Vagina (tissue), 2 donors: ENCODE measurements around the gene CCDC197. TPM values are rescaled to one million over a fixed set of nuclear protein-coding genes. Genes with fewer than 3 reads are reported as not detected.

Source experiments
- DNase-seq, 2 donors: peaks; one replicate each; pipeline ENCODE4 v3.0.0-alpha.2; 2017; ENCODE audit errors: extremely low spot score in 2 of 2
- H3K27ac ChIP-seq: fragments of 200-600 bp; sonication (generic); one replicate; pipeline ENCODE4 v1.5.1; 2019
- H3K27me3 ChIP-seq: fragments of 200-600 bp; sonication (generic); one replicate; pipeline ENCODE4 v1.5.1; 2019
- H3K36me3 ChIP-seq, 2 donors: fragments of 200-600 bp; sonication (generic); one replicate each; pipeline ENCODE4 v1.5.1; 2017 to 2019
- H3K4me1 ChIP-seq: fragments of 200-600 bp; sonication (generic); one replicate; pipeline ENCODE4 v1.5.1; 2019
- H3K4me3 ChIP-seq, 2 donors: fragments of 200-600 bp; sonication (generic); 1 replicate in 1 of 2; 2 replicates in 1 of 2; pipeline ENCODE4 v1.5.1; 2016 to 2019
- H3K9me3 ChIP-seq: fragments of 200-600 bp; sonication (generic); one replicate; pipeline ENCODE4 v1.5.1; 2019
- CTCF ChIP-seq, 3 experiments: fragments of 450-650 bp in 2 of 3; fragments of 200-600 bp in 1 of 3; sonication (generic) in 1 of 3; IDR thresholded peaks; one replicate each; pipeline ENCODE4 v1.5.1; 2017 to 2019; ENCODE audit warnings: antibody characterized with exemption in 3 of 3, mild to moderate bottlenecking in 2 of 3, moderate library complexity in 2 of 3
- POLR2A ChIP-seq, 2 donors: fragments of 450-650 bp; IDR thresholded peaks; one replicate each; pipeline ENCODE4 v1.6.1; 2017; ENCODE audit warnings: antibody characterized with exemption in 2 of 2, mild to moderate bottlenecking in 2 of 2, moderate library complexity in 2 of 2
- POLR2AphosphoS5 ChIP-seq, 2 donors: sonication (generic); formaldehyde crosslinking; IDR thresholded peaks; one replicate each; pipeline ENCODE4 v1.9.0; 2017; ENCODE audit warnings: antibody characterized with exemption in 2 of 2, mild to moderate bottlenecking in 2 of 2, low read depth in 1 of 2; ENCODE audit not compliant: insufficient read depth in 1 of 2
- intact Hi-C: fragments of 100-400 bp; cut with DNase I; formaldehyde crosslinking; loops from one replicate; pipeline ENCODE4 v1.15.1; 2023
- total RNA-seq: library from RNA; depleted of rRNA; stranded (reverse); fragments of >200 nt; gene quantifications from one replicate; pipeline ENCODE4 v1.2.3, GENCODE V29; 2016

Gene CCDC197
- total RNA-seq, 1 donor from 2014 or later: not detected

- intact Hi-C loops: no loop called here
- DNase-seq: no peak
- Histone ChIP-seq H3K4me1 (peaks cover 5% of the 10 kb centered on the region), H3K27me3 (no peaks in the 10 kb centered on the region), H3K36me3 (no peaks in the 10 kb centered on the region), H3K27ac (no peak overlapping the region), H3K4me3 (no peak overlapping the region), H3K9me3 (no peaks in the 10 kb centered on the region)
- TF ChIP-seq POLR2AphosphoS5 (IDR thresholded peaks at IDR 0.05; ENCODE audit: insufficient read depth in 1 of 2, low read depth in 1 of 2): no peak
- TF ChIP-seq CTCF (IDR thresholded peaks at IDR 0.05): no peak
- no peak for TF ChIP-seq POLR2A (IDR thresholded peaks at IDR 0.05)
Observed at GRCh38 chr14:94031883-94032279, 34.8 kb downstream of the CCDC197 start.

GRCh38 chr14:94034886-94035285 is 37.8 kb downstream of the CCDC197 start:
- no peaks in the 10 kb centered on the region for H3K27me3 ChIP-seq
- no peak overlapping the region for H3K4me3 ChIP-seq
- TF ChIP-seq POLR2AphosphoS5 (IDR thresholded peaks at IDR 0.05; ENCODE audit: insufficient read depth in 1 of 2, low read depth in 1 of 2) (no peak), POLR2A (IDR thresholded peaks at IDR 0.05) (no peak), CTCF (IDR thresholded peaks at IDR 0.05) (no peak)
- H3K27ac ChIP-seq: no peak overlapping the region
- H3K36me3 ChIP-seq: no peaks in the 10 kb centered on the region
- DNase-seq: no peak
- H3K4me1 ChIP-seq: no peaks in the 10 kb centered on the region
- intact Hi-C loops: no loop called here
- H3K9me3 ChIP-seq: no peaks in the 10 kb centered on the region

GRCh38 chr14:94036313-94037167 is 39.4 kb downstream of the CCDC197 start:
- intact Hi-C loops: no loop called here
- H3K27me3 ChIP-seq: no peaks in the 10 kb centered on the region
- TF ChIP-seq POLR2A (IDR thresholded peaks at IDR 0.05) (no peak), CTCF (IDR thresholded peaks at IDR 0.05) (peak; percentile 67 to 81 (median 74)), POLR2AphosphoS5 (IDR thresholded peaks at IDR 0.05; ENCODE audit: insufficient read depth in 1 of 2, low read depth in 1 of 2) (no peak)
- no peak overlapping the region for H3K27ac ChIP-seq
- no peak for DNase-seq
- no peak overlapping the region for H3K4me3 ChIP-seq
- no peaks in the 10 kb centered on the region for H3K9me3 ChIP-seq
- H3K4me1 ChIP-seq: no peaks in the 10 kb centered on the region
- no peaks in the 10 kb centered on the region for H3K36me3 ChIP-seq

- intact Hi-C loops: no loop called here
- no peaks in the 10 kb centered on the region for H3K27me3 ChIP-seq
- no peaks in the 10 kb centered on the region for H3K36me3 ChIP-seq
- no peaks in the 10 kb centered on the region for H3K9me3 ChIP-seq
- DNase-seq: no peak
- H3K27ac ChIP-seq: no peak overlapping the region
- H3K4me3 ChIP-seq: no peak overlapping the region
- H3K4me1 ChIP-seq: peaks cover 9% of the 10 kb centered on the region
- TF ChIP-seq POLR2A (IDR thresholded peaks at IDR 0.05): no peak
- no peak for TF ChIP-seq POLR2AphosphoS5 (IDR thresholded peaks at IDR 0.05; ENCODE audit: insufficient read depth in 1 of 2, low read depth in 1 of 2)
- TF ChIP-seq CTCF (IDR thresholded peaks at IDR 0.05): no peak
Observed at GRCh38 chr14:94037954-94038353, 40.9 kb downstream of the CCDC197 start.

GRCh38 chr14:94038510-94038909 is 41.4 kb downstream of the CCDC197 start:
- peaks cover 15% of the 10 kb centered on the region for H3K4me1 ChIP-seq
- no peak overlapping the region for H3K27ac ChIP-seq
- intact Hi-C loops: no loop called here
- no peak overlapping the region for H3K4me3 ChIP-seq
- TF ChIP-seq POLR2A (IDR thresholded peaks at IDR 0.05) (no peak), CTCF (IDR thresholded peaks at IDR 0.05) (no peak), POLR2AphosphoS5 (IDR thresholded peaks at IDR 0.05; ENCODE audit: insufficient read depth in 1 of 2, low read depth in 1 of 2) (no peak)
- H3K27me3 ChIP-seq: no peaks in the 10 kb centered on the region
- no peak for DNase-seq
- no peaks in the 10 kb centered on the region for H3K36me3 ChIP-seq
- H3K9me3 ChIP-seq: no peaks in the 10 kb centered on the region
